HG03097 (cell line): ENCODE data around the gene ANKFN1.

ENCODE experiments used
- ATAC-seq: cut with Tn5 transposase; IDR thresholded peaks from one replicate; pipeline ENCODE4 v1.9.1; 2021; ENCODE audit not compliant: unreplicated experiment, low FRiP score

Gene ANKFN1, protein sequence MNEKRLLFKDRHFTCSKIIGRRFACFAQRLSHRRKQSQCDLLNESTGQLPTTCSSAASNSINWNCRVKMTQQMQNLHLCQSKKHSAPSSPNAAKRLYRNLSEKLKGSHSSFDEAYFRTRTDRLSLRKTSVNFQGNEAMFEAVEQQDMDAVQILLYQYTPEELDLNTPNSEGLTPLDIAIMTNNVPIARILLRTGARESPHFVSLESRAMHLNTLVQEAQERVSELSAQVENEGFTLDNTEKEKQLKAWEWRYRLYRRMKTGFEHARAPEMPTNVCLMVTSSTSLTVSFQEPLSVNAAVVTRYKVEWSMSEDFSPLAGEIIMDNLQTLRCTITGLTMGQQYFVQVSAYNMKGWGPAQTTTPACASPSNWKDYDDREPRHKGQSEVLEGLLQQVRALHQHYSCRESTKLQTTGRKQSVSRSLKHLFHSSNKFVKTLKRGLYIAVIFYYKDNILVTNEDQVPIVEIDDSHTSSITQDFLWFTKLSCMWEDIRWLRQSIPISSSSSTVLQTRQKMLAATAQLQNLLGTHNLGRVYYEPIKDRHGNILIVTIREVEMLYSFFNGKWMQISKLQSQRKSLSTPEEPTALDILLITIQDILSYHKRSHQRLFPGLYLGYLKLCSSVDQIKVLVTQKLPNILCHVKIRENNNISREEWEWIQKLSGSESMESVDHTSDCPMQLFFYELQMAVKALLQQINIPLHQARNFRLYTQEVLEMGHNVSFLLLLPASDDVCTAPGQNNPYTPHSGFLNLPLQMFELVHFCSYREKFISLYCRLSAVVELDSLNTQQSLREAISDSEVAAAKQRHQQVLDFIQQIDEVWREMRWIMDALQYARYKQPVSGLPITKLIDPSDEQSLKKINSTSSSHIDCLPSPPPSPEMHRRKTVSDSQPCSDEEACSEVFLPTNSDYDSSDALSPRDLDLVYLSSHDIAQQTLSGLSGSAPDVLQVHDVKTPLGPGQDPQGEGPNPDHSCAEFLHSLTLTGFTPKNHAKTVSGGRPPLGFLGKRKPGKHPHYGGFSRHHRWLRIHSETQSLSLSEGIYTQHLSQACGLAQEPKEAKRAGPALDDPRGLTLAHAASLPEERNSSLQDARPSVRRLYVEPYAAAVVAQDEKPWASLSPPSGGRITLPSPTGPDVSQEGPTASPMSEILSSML

GRCh38 chr17:56152874-56153602 lies at the start of gene ANKFN1:
Gene ANKFN1, plus strand, starts transcription at chr17:56153475. Its CDS starts 59,193 bp downstream, at chr17:56212668.
- no peak for ATAC-seq

- ATAC-seq, result no peak
Measured at GRCh38 chr17:56108811-56109284, 44.4 kb upstream of the ANKFN1 start.

- no peak for ATAC-seq
Measured at GRCh38 chr17:56109836-56110235, 43.4 kb upstream of the ANKFN1 start.

DNA sequence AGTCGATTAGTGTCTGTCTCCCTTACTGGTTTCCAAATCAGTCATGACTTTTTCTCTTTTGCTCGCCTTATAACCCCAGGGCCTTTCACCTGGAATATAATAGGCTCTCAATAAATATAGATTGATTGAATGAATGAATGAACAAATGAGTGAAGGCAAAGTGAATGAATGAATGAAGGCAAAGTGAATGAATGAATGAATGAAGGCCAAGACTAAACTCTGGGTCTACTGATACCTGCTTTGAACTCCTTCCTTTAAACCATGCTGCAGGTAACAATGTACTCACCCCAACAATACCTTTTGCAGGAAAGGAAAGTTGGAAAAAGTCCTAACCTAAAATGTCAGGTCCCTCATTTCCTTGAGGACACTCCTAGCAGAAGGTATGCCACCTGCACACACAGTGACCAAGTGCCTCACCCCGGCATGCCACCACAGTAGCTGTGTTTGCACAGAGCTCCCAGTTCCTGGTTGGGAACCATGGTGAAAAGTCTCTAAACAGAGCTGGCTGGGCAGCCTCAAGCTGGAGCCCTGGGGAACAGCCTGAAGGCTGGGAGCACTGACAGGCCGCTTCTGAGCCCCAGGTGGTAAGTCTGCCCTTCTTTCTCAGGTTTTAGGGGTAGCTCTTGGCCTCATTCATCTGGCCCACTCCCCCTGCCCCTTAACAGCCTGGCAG lies 42.7 kb upstream of the ANKFN1 start:
- ATAC-seq, result no peak

DNA sequence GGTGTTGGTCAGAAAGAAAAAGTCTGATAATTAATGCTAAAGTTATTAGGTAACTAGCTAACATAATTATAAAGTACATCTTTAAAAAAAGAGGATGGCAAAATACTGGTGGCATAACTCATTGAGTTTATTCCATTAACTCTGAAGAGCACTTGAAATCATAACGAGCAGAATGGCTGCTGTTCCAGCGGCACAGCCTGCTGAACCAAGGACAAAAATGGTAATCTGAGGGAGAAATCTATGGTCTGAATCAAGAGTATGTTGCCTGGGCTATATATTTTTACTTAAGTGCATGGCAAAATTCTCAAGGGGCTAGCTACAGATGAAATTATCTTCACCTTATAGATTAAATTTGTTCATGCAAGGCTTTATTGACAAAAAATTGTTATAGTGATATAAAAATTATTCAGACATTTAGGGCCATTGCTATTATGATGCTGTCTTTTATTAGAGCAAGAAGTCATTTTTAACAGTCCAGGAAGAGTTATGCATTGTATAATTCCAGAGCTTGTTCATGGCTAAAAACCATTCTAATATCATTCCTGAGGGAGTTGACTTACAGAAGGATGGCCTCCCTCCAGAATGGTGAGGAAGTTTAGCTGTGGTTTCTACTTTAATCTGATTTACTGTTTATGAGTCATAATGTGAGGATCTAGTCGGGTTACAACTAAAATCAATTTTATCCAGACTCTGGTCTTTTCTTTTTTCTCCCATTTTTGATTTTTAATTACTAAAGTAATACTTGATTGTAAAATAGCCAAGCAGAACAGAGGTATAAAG lies 41.4 kb upstream of the ANKFN1 start:
- no peak for ATAC-seq

DNA sequence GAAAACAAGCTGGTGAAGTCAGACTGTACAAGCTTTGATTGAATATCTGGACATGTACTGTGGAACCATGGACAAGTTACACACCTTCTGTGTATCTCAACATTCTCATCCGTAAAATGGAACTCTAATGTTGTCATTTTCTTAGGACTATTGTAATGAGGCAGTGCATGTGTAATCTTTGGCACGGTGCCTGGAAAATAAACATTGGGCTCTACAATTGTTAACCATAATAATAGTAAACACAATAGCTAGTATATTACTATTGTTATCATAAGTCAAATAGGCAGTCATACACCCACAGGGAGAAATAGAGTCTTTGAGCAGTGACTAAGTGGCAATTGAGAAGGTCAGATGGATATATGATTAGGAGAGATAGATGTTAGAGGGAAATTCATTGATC lies 39.8 kb upstream of the ANKFN1 start:
- ATAC-seq, result no peak

GRCh38 chr17:56114469-56114868 lies 38.8 kb upstream of the ANKFN1 start:
- no peak for ATAC-seq

DNA sequence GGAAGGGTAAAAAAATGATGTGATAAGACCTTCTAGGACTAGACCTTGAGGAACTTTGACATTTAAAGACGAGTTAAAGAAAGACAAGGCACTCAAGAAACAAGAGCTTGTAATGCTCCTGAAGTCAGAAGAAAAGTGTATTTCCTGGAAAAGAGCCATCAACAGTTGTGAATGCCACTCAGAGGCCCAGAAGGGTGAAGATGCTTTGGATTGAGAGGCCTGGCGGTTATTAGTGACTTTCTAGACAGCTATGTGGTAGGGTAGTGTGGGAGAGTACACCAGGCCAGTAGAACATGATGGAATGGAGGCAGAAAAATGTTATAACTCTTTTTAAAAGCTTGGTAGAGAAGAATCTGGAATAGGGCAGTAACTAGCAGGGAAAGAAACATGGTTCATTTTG lies 34.1 kb upstream of the ANKFN1 start:
- ATAC-seq, result no peak

- ATAC-seq, result no peak
Measured at GRCh38 chr17:56119936-56120335, 33.3 kb upstream of the ANKFN1 start.

DNA sequence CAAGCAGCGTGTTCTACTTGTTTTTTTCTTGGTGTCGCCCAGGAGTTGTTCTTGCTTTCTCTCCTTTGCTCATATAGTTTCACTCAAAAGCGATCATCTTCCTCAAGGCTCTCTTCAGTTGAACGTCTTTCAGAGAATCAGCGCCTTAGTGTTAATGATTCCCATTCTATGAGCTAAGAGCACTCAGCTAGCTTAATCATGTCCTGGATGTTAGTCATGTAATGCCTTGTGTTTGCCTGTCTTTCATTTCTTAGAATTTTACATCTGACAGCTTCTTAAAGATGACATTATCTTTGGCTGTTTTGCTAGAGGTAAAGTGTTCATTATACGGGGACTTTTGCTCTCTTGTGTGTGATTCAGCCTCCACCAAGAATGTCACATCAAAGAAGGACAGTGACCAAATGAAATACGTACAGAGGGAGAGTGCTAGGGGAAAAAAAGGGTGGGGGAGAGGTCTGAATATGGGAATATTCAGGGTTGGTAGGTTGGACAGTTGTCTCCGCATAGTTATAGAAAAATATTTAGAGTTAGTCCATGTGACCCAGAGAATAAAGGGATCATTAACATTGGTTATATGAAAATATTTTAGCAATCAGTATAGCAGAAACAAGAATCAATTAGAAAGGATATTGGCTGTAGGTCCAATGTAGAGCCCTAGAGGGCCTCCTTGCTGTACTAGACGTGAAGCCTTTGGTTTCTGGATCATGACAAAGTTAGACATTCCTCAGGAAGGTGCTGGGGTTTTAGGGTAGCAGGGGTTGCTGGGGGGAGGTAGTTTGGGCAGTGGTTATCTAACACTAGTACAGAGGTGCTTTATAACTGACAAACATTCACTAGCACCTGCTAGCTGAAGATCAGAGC lies 31.9 kb upstream of the ANKFN1 start:
- ATAC-seq, result no peak

- ATAC-seq, result no peak
Measured at GRCh38 chr17:56125830-56126819, 27.1 kb upstream of the ANKFN1 start.

DNA sequence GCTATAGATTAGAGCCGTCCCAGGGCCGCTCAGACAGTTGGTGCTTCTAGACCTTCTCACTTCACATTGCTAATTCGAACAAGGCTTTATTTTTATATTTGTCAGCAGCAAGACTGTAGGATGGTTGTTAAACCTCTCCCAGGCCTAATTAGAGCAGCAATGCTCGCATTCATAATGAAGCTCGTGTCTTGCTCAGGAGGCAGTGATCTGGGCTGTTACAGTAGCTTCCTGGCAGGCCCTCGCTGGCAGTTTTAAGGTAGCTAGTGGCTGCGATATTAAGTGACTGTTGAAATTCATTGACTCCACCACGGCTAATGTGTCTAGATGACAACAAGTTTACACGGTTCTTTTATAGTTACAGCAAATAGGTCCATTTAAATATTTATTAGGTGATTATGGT lies 23.2 kb upstream of the ANKFN1 start:
- no peak for ATAC-seq

DNA sequence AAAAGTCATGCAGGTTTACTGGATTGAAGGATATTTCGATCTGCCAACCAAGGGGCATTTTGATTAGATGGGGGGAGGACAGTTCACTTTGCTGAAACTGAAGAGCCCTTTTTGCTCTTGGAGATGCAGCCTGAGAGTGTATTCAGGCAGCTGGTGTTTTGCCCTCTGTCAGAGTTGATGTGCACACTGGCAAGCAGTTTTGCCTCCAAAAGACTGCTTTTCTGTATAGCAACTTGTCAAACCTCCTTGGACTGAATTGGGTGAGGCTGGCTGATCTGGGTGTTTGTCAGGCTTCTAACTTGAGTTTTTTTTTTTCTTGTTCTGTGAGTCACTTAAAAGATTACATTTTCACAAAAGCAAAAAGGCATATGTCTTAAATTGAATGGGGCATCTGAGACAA lies 22.6 kb upstream of the ANKFN1 start:
- ATAC-seq, result no peak

DNA sequence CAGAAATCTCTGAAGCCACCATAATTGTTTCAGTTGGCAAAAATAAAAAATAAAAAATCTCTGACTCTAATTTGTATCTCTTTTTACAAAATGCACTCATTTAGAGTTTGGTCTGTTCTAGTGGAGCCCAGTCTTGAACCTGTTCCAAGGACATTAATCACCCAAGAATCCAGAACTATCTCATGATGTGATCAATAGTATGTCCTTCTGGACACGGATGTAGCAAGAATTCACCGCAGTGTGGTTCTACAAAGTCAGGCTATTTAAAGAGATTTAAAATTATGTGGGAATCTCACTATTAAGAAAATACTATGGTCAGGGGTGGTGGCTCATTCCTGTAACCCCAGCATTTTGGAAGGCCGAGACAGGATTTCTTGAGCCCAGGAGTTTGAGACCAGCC lies 21.8 kb upstream of the ANKFN1 start:
- ATAC-seq, result no peak

- no peak for ATAC-seq
Measured at GRCh38 chr17:56136301-56136700, 17.0 kb upstream of the ANKFN1 start.

DNA sequence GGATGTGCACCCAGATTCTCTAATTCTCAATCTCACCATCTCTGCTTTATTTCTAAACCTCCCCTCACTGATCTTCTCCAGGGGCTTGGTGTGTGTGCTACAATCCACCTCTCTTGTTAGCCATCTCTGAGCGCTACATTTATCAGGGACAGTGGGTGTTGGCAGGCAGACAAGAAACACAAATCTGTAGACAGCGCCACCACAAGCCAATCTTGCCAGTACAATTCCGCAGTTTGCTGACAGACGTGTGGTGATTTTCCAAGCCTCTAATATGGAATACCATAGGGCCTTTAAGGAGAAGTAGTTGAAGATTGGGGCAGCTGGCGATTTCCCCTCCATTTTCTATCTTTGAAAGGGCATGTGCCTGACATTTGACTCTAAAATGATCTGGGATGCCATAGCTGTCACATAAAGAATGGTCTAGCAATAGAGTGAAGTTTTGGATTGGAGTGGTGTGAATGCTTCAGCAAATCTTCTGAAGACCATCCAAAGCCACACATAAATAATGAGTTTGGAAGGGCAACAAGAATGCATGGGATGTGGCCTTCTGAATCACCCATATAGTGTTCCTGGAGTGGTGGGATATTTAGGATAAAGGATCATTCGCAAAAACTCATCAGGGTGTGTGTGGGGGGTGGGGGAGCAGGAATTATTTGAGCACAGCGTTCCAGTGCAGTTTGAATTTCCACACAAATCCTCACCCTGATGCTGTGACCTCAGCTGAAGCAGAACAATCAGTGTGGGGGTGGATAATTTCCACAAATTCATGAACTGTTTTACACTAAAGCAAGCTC lies 12.0 kb upstream of the ANKFN1 start:
- ATAC-seq, result no peak
